Measurements from ENCODE around the gene ANGEL2. TPM values are rescaled to one million over a fixed set of nuclear protein-coding genes. Genes with fewer than 3 reads are reported as not detected.

ANGEL2 gene
- total RNA-seq, 2 experiments from 2014 or later: 40.1 to 42.7 TPM

- intact Hi-C loops (cut with micrococcal nuclease; ENCODE audit: unreplicated experiment): no loop called here
- POLR2A ChIA-PET: interaction anchor here (0.6 to 1.1 kb wide), 2 partner anchors 22 to 1571 kb away, joined by 5 read pairs; no protein-coding TSS in a partner anchor
- H3K9me3 ChIP-seq (ENCODE audit: low read length): peaks cover 16% of the 10 kb centered on the region; the same call in 1 of the 2 replicates
- H3K27ac ChIP-seq (ENCODE audit: low read depth, low read length, poor library complexity, severe bottlenecking): no peak overlapping the region
- no TSS peak for BruUV-seq (replicated peaks)
- DNase-seq (ENCODE audit: low spot score): no peak
- H3K4me2 ChIP-seq (ENCODE audit: low read length): no peak overlapping the region
- H3K36me3 ChIP-seq (ENCODE audit: insufficient read depth, low read length): no peaks in the 10 kb centered on the region
- H3K4me3 ChIP-seq (ENCODE audit: low read depth, low read length, poor library complexity, severe bottlenecking): no peak overlapping the region
- no peaks in the 10 kb centered on the region for H4K20me1 ChIP-seq (ENCODE audit: insufficient read depth, low read length)
- H3K79me2 ChIP-seq (ENCODE audit: insufficient read depth, low read depth, low read length): no peaks in the 10 kb centered on the region
- CTCF ChIA-PET (ENCODE audit: unreplicated experiment): no interaction called here
- H3K4me1 ChIP-seq (ENCODE audit: insufficient read depth, low read length, poor library complexity, severe bottlenecking): peaks cover 12% of the 10 kb centered on the region
- no peaks in the 10 kb centered on the region for H3K9me2 ChIP-seq (ENCODE audit: insufficient read depth, low read length)
- TF ChIP-seq CTCF (conservative IDR thresholded peaks at IDR 0.05; ENCODE audit: low read length) (no peak), EZH2phosphoT487 (IDR thresholded peaks at IDR 0.05; ENCODE audit: borderline replicate concordance, low read depth, low read length) (no peak)
- no peak overlapping the region for H2AFZ ChIP-seq (ENCODE audit: low read length)
Measured at GRCh38 chr1:213054733-213055591, 39.3 kb upstream of the ANGEL2 start.

- ChIA-PET CTCF (ENCODE audit: unreplicated experiment) (no interaction called here), POLR2A (no interaction called here)
- H3K27ac ChIP-seq (ENCODE audit: low read depth, low read length, poor library complexity, severe bottlenecking): no peak overlapping the region
- peaks cover 12% of the 10 kb centered on the region for H3K4me1 ChIP-seq (ENCODE audit: insufficient read depth, low read length, poor library complexity, severe bottlenecking)
- peaks cover 17% of the 10 kb centered on the region; the same call in 1 of the 2 replicates for H3K9me3 ChIP-seq (ENCODE audit: low read length)
- H2AFZ ChIP-seq (ENCODE audit: low read length): no peak overlapping the region
- no peaks in the 10 kb centered on the region for H3K79me2 ChIP-seq (ENCODE audit: insufficient read depth, low read depth, low read length)
- intact Hi-C loops (cut with micrococcal nuclease; ENCODE audit: unreplicated experiment): no loop called here
- H3K4me3 ChIP-seq (ENCODE audit: low read depth, low read length, poor library complexity, severe bottlenecking): no peak overlapping the region
- no TSS peak for BruUV-seq (replicated peaks)
- H3K9me2 ChIP-seq (ENCODE audit: insufficient read depth, low read length): no peaks in the 10 kb centered on the region
- DNase-seq (ENCODE audit: low spot score): no peak
- TF ChIP-seq EZH2phosphoT487 (IDR thresholded peaks at IDR 0.05; ENCODE audit: borderline replicate concordance, low read depth, low read length) (no peak), CTCF (conservative IDR thresholded peaks at IDR 0.05; ENCODE audit: low read length) (no peak)
- no peaks in the 10 kb centered on the region for H4K20me1 ChIP-seq (ENCODE audit: insufficient read depth, low read length)
- no peak overlapping the region for H3K4me2 ChIP-seq (ENCODE audit: low read length)
- H3K36me3 ChIP-seq (ENCODE audit: insufficient read depth, low read length): no peaks in the 10 kb centered on the region
Measured at GRCh38 chr1:213054142-213054541, 38.5 kb upstream of the ANGEL2 start.

GRCh38 chr1:213053455-213053854 lies 37.8 kb upstream of the ANGEL2 start:
- H3K27ac ChIP-seq (ENCODE audit: low read depth, low read length, poor library complexity, severe bottlenecking): no peak overlapping the region
- peaks cover 11% of the 10 kb centered on the region; the same call in 1 of the 2 replicates for H3K9me3 ChIP-seq (ENCODE audit: low read length)
- BruUV-seq (replicated peaks): no TSS peak
- CTCF ChIA-PET (ENCODE audit: unreplicated experiment): no interaction called here
- POLR2A ChIA-PET: no interaction called here
- H3K79me2 ChIP-seq (ENCODE audit: insufficient read depth, low read depth, low read length): no peaks in the 10 kb centered on the region
- TF ChIP-seq CTCF (conservative IDR thresholded peaks at IDR 0.05; ENCODE audit: low read length) (no peak), EZH2phosphoT487 (IDR thresholded peaks at IDR 0.05; ENCODE audit: borderline replicate concordance, low read depth, low read length) (no peak)
- no peak for DNase-seq (ENCODE audit: low spot score)
- no peaks in the 10 kb centered on the region for H3K9me2 ChIP-seq (ENCODE audit: insufficient read depth, low read length)
- H3K4me3 ChIP-seq (ENCODE audit: low read depth, low read length, poor library complexity, severe bottlenecking): no peak overlapping the region
- H3K36me3 ChIP-seq (ENCODE audit: insufficient read depth, low read length): no peaks in the 10 kb centered on the region
- no peaks in the 10 kb centered on the region for H4K20me1 ChIP-seq (ENCODE audit: insufficient read depth, low read length)
- H3K4me2 ChIP-seq (ENCODE audit: low read length): no peak overlapping the region
- no peak overlapping the region for H2AFZ ChIP-seq (ENCODE audit: low read length)
- intact Hi-C loops (cut with micrococcal nuclease; ENCODE audit: unreplicated experiment): no loop called here
- peaks cover 12% of the 10 kb centered on the region for H3K4me1 ChIP-seq (ENCODE audit: insufficient read depth, low read length, poor library complexity, severe bottlenecking)

Data from OCI-LY7 (cell line).